ENCODE measurements around the gene H2AZ2. TPM values are rescaled to one million over a fixed set of nuclear protein-coding genes. Genes with fewer than 3 reads are reported as not detected.
"Not testable (repeated sequence)": the region's sequence is repeated elsewhere in the genome, so short reads cannot be mapped to it uniquely, and the experiment has no call there.

The H2AZ2 gene
- total RNA-seq, 4 donors from 2014 or later, result 94.1 to 116 (median 97.9) TPM

DNA sequence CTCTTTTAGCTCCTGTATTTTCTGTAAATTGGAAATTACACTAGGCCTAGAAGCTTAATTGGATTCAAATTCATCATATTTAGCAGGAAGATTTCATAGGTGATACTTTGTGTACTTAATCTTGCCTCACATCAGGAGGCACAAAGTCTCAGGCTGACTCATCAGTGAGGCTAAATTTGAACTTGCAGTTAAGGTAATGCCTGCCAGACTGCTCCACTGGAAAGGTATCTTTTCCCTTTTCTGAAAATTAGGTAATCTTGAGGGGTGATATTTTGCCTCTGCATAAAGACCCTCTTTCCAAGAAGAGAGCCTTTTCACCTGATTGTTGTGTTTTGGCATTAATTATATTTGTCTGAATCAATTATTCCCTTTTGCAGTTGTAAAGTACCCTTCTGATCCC lies 36.8 kb downstream of the H2AZ2 start:
- DNase-seq (ENCODE audit: low spot score) (no peak), ATAC-seq (ENCODE audit: low FRiP score) (no peak)
- TF ChIP-seq, protein P1, sequence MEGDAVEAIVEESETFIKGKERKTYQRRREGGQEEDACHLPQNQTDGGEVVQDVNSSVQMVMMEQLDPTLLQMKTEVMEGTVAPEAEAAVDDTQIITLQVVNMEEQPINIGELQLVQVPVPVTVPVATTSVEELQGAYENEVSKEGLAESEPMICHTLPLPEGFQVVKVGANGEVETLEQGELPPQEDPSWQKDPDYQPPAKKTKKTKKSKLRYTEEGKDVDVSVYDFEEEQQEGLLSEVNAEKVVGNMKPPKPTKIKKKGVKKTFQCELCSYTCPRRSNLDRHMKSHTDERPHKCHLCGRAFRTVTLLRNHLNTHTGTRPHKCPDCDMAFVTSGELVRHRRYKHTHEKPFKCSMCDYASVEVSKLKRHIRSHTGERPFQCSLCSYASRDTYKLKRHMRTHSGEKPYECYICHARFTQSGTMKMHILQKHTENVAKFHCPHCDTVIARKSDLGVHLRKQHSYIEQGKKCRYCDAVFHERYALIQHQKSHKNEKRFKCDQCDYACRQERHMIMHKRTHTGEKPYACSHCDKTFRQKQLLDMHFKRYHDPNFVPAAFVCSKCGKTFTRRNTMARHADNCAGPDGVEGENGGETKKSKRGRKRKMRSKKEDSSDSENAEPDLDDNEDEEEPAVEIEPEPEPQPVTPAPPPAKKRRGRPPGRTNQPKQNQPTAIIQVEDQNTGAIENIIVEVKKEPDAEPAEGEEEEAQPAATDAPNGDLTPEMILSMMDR (IDR thresholded peaks at IDR 0.05), result no peak

DNA sequence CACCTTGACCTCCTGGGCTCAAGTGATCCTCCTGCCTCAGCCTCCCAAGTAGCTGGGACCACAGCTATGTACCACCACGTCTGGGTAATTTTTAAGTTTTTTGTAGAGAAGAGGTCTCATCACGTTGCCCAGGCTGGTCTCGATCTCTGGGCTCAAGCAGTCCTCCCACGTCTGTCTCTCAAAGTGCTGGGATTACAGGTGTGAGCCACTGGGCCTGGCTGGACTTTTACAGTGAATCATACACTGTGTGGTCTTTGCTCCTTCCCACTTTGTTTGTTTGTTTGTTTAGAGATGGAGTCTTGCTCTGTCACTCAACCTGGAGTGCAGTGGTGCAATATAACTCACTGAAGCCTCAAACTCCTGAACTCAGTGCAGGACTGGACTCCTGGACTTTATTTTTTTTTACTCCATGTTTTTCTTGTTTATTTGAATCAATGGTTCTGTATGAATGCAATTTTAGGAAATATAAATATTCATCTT lies 38.9 kb downstream of the H2AZ2 start:
- TF ChIP-seq, protein P1 (IDR thresholded peaks at IDR 0.05), result no peak
- DNase-seq (ENCODE audit: low spot score) (no peak), ATAC-seq (ENCODE audit: low FRiP score) (no peak)

DNA sequence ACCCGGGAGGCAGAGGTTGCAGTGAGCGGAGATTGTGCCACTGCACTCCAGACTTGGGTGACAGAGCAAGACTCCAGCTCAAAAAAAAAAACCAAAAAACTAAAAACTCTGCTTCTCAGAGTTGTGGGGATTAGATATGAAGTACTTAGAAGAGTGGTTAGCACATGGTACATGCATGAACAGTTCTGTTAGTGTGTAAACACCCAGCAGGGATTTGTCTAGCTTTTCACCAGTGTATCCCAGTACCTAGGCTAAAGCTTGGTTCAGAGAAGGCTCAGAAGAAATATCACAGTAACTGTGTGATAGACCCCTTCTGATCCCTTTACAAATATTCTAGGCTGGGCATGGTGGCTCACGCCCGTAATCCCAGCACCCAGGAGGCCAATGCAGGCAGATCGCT lies 41.9 kb downstream of the H2AZ2 start:
- TF ChIP-seq, protein P1 (IDR thresholded peaks at IDR 0.05), result no peak
- DNase-seq (ENCODE audit: low spot score), result no peak
- no peak for ATAC-seq (ENCODE audit: low FRiP score)

DNA sequence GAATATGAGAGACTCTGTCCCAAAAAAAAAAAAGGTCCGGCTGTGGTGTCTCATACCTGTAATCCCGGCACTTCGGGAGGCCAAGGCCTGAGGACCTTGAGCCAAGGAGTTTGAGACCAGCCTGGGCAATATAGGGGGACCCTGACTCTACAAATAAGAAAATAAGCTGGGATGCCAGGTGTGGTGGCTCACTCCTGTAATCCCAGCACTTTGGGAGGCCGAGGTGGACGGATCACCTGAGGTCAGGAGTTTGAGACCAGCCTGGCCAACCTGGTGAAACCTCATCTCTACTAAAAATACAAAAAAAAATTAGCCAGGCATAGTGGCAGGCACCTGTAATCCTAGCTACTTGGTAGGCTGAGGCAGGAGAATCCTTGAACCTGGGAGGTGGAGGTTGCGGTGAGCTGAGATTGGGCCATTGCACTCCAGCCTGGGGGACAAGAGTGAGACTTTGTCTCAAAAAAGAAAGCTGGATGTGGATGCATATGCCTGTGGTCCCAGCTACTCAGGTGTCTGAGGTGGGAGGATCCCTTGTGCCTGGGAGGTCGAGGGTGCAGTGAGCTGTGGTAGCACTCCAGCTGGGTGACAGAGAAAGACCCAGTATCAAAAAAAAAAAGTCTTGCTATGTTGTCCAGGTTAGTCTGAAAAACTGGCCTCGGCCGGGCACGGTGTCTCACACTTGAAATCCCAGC lies 43.9 kb downstream of the H2AZ2 start:
- ATAC-seq (ENCODE audit: low FRiP score), result not testable (repeated sequence)

DNA sequence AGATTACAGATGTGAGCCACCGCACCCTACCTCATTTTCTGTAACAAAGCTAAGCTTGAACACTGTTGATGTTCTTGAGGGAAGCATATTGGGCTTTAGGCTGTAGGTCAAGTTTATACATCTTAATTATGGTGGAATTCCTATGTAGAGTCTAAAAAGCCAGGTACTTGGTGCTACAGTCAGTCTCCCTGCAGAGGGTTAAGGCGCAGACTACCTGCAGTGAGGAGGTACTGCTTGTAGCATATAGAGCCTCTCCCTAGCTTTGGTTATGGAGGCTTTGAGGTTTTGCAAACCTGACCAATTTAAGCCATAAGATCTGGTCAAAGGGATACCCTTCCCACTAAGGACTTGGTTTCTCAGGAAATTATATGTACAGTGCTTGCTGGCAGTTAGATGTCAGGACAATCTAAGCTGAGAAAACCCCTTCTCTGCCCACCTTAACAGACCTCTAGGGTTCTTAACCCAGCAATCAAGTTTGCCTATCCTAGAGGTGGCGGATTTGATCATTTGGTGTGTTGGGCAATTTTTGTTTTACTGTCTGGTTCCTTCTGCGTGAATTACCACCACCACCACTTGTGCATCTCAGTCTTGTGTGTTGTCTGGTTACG lies 45.4 kb downstream of the H2AZ2 start:
- DNase-seq (ENCODE audit: low spot score), result no peak
- no peak for ATAC-seq (ENCODE audit: low FRiP score)
- TF ChIP-seq, protein P1 (IDR thresholded peaks at IDR 0.05), result no peak

More for the DNA sequence above, 43.9 kb downstream of the H2AZ2 start:
- DNase-seq (ENCODE audit: low spot score), result not testable (repeated sequence)

DNA sequence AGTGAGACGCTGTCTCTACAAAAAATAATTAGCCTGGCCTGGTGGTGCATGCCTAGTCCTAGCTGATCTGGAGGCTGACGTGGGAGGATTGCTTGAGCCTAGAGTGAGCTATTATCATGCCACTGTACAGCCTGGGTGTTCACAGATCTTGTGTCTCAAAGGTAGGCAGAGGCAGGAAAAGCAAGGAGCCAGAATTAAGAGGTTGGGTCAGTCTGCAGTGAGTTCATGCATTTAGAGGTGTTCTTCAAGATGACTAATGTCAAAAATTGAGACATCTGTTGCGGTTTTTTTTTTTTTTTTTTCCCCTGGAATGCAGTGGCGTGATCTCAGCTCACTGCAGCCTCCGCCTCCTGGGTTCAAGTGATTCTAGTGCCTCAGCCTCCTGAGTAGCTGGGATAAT lies 46.0 kb downstream of the H2AZ2 start:
- no peak for ATAC-seq (ENCODE audit: low FRiP score)
- DNase-seq (ENCODE audit: low spot score), result no peak

DNA sequence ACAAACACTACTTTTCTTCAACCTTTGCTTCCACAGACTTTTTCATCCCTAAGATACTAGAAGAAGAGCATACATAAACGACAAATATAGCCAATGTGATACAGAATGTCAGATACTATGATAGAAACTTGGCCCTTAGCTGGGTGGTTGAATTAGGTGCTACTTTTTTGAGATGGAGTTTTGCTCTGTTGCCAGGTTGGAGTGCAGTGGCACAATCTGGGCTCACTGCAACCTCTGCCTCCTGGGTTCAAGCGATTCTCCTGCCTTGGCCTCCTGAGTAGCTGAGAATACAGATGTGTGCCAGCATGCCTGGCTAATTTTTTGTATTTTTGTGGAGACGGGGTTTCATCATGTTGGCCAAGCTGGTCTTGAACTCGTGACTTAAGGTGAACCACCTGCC lies 47.9 kb downstream of the H2AZ2 start:
- ATAC-seq (ENCODE audit: low FRiP score) (no peak), DNase-seq (ENCODE audit: low spot score) (no peak)
- TF ChIP-seq, protein P1 (IDR thresholded peaks at IDR 0.05), result no peak

More for the DNA sequence above, 46.0 kb downstream of the H2AZ2 start:
- TF ChIP-seq, protein P1 (IDR thresholded peaks at IDR 0.05), result no peak
